Central memory CD8-positive, alpha-beta T cell (primary cell): ENCODE data around the gene PHACTR3.

Experiments used
- ATAC-seq: fragments of 150-1000 bp; cut with Tn5 transposase; replicated peaks from 2 replicates; pipeline ENCODE4 v1.10.0; 2022; ENCODE audit warnings: mild to moderate bottlenecking, moderate FRiP score, moderate number of reproducible peaks; ENCODE audit not compliant: poor library complexity, severe bottlenecking; ENCODE audit errors: extremely low read depth
- DNase-seq, 2 donors: peaks; one replicate each; pipeline ENCODE4 v3.0.0; 2021; ENCODE audit warnings: low spot score in 2 of 2
- H3K27ac Mint-ChIP-seq: one replicate; pipeline ENCODE4 v1.8.0; 2022; ENCODE audit warnings: low read depth, mild to moderate bottlenecking, moderate library complexity, mixed read lengths
- H3K27me3 Mint-ChIP-seq: one replicate; pipeline ENCODE4 v1.8.0; 2022; ENCODE audit warnings: mixed read lengths
- H3K36me3 Mint-ChIP-seq: one replicate; pipeline ENCODE4 v1.8.0; 2022; ENCODE audit warnings: mild to moderate bottlenecking, moderate library complexity, mixed read lengths; ENCODE audit not compliant: insufficient read depth
- H3K4me1 Mint-ChIP-seq: one replicate; pipeline ENCODE4 v1.8.0; 2022; ENCODE audit warnings: mixed read lengths
- H3K4me3 Mint-ChIP-seq: one replicate; pipeline ENCODE4 v1.8.0; 2022; ENCODE audit warnings: mild to moderate bottlenecking, moderate library complexity, mixed read lengths
- H3K9me3 Mint-ChIP-seq: one replicate; pipeline ENCODE4 v1.8.0; 2022; ENCODE audit warnings: mixed read lengths

The PHACTR3 gene

GRCh38 chr20:59623133-59623532 lies 18.8 kb downstream of the PHACTR3 start:
- Mint-ChIP-seq H3K9me3 (no peaks in the 10 kb centered on the region), H3K4me1 (no peaks in the 10 kb centered on the region), H3K36me3 (no peaks in the 10 kb centered on the region), H3K27me3 (peaks cover 56% of the 10 kb centered on the region), H3K4me3 (no peak overlapping the region), H3K27ac (no peak overlapping the region)
- no peak for ATAC-seq
- DNase-seq, result no peak

- Mint-ChIP-seq H3K4me1 (no peaks in the 10 kb centered on the region), H3K4me3 (no peak overlapping the region), H3K36me3 (no peaks in the 10 kb centered on the region), H3K27me3 (peaks cover 54% of the 10 kb centered on the region), H3K9me3 (no peaks in the 10 kb centered on the region), H3K27ac (no peak overlapping the region)
- no peak for DNase-seq
- no peak for ATAC-seq
Measured at GRCh38 chr20:59623583-59623982, 19.2 kb downstream of the PHACTR3 start.

- Mint-ChIP-seq H3K9me3 (no peaks in the 10 kb centered on the region), H3K27me3 (peaks cover 53% of the 10 kb centered on the region), H3K36me3 (no peaks in the 10 kb centered on the region), H3K27ac (no peak overlapping the region), H3K4me1 (no peaks in the 10 kb centered on the region), H3K4me3 (no peak overlapping the region)
- no peak for DNase-seq
- no peak for ATAC-seq
Measured at GRCh38 chr20:59624401-59624800, 20.1 kb downstream of the PHACTR3 start.

- Mint-ChIP-seq H3K36me3 (no peaks in the 10 kb centered on the region), H3K4me3 (no peak overlapping the region), H3K9me3 (no peaks in the 10 kb centered on the region), H3K27me3 (peaks cover 58% of the 10 kb centered on the region), H3K27ac (no peak overlapping the region), H3K4me1 (no peaks in the 10 kb centered on the region)
- no peak for DNase-seq
- ATAC-seq, result no peak
Measured at GRCh38 chr20:59625214-59625922, 21.0 kb downstream of the PHACTR3 start.

GRCh38 chr20:59627298-59627697 lies 23.0 kb downstream of the PHACTR3 start:
- H3K27ac Mint-ChIP-seq, result no peak overlapping the region
- H3K4me1 Mint-ChIP-seq, result no peaks in the 10 kb centered on the region
- H3K27me3 Mint-ChIP-seq, result peaks cover 53% of the 10 kb centered on the region
- ATAC-seq (no peak), DNase-seq (no peak)
- no peaks in the 10 kb centered on the region for H3K36me3 Mint-ChIP-seq
- no peak overlapping the region for H3K4me3 Mint-ChIP-seq
- no peaks in the 10 kb centered on the region for H3K9me3 Mint-ChIP-seq

- H3K27me3 Mint-ChIP-seq, result peaks cover 62% of the 10 kb centered on the region
- no peaks in the 10 kb centered on the region for H3K36me3 Mint-ChIP-seq
- H3K27ac Mint-ChIP-seq, result no peak overlapping the region
- ATAC-seq (no peak), DNase-seq (no peak)
- H3K4me1 Mint-ChIP-seq, result no peaks in the 10 kb centered on the region
- no peak overlapping the region for H3K4me3 Mint-ChIP-seq
- no peaks in the 10 kb centered on the region for H3K9me3 Mint-ChIP-seq
Measured at GRCh38 chr20:59628171-59628570, 23.8 kb downstream of the PHACTR3 start.

- no peaks in the 10 kb centered on the region for H3K4me1 Mint-ChIP-seq
- H3K27me3 Mint-ChIP-seq, result peaks cover 63% of the 10 kb centered on the region
- ATAC-seq, result no peak
- DNase-seq, result no peak
- no peaks in the 10 kb centered on the region for H3K36me3 Mint-ChIP-seq
- H3K4me3 Mint-ChIP-seq, result no peak overlapping the region
- no peak overlapping the region for H3K27ac Mint-ChIP-seq
- H3K9me3 Mint-ChIP-seq, result no peaks in the 10 kb centered on the region
Measured at GRCh38 chr20:59629141-59630045, 25.1 kb downstream of the PHACTR3 start.

- Mint-ChIP-seq H3K27ac (no peak overlapping the region), H3K36me3 (no peaks in the 10 kb centered on the region), H3K4me1 (no peaks in the 10 kb centered on the region), H3K9me3 (no peaks in the 10 kb centered on the region), H3K27me3 (peaks cover 62% of the 10 kb centered on the region), H3K4me3 (no peak overlapping the region)
- ATAC-seq (no peak), DNase-seq (no peak)
Measured at GRCh38 chr20:59630526-59630925, 26.2 kb downstream of the PHACTR3 start.

- no peak for DNase-seq
Measured at GRCh38 chr20:59631751-59632540, 27.6 kb downstream of the PHACTR3 start.

GRCh38 chr20:59632541-59633113 lies 28.3 kb downstream of the PHACTR3 start:
- Mint-ChIP-seq H3K4me3 (no peak overlapping the region), H3K9me3 (no peaks in the 10 kb centered on the region), H3K27ac (no peak overlapping the region), H3K4me1 (no peaks in the 10 kb centered on the region), H3K27me3 (peaks cover 46% of the 10 kb centered on the region), H3K36me3 (no peaks in the 10 kb centered on the region)
- no peak for ATAC-seq
- DNase-seq, result no peak

More at GRCh38 chr20:59631751-59632540, 27.6 kb downstream of the PHACTR3 start:
- Mint-ChIP-seq H3K27ac (no peak overlapping the region), H3K9me3 (no peaks in the 10 kb centered on the region), H3K4me3 (no peak overlapping the region), H3K27me3 (peaks cover 51% of the 10 kb centered on the region), H3K36me3 (no peaks in the 10 kb centered on the region), H3K4me1 (no peaks in the 10 kb centered on the region)
- ATAC-seq, result no peak

GRCh38 chr20:59633656-59634251 lies 29.4 kb downstream of the PHACTR3 start:
- ATAC-seq, result no peak
- H3K27ac Mint-ChIP-seq, result no peak overlapping the region
- no peaks in the 10 kb centered on the region for H3K4me1 Mint-ChIP-seq
- peaks cover 39% of the 10 kb centered on the region for H3K27me3 Mint-ChIP-seq
- DNase-seq, result no peak
- no peaks in the 10 kb centered on the region for H3K36me3 Mint-ChIP-seq
- no peaks in the 10 kb centered on the region for H3K9me3 Mint-ChIP-seq
- no peak overlapping the region for H3K4me3 Mint-ChIP-seq

- no peaks in the 10 kb centered on the region for H3K9me3 Mint-ChIP-seq
- ATAC-seq, result no peak
- H3K4me1 Mint-ChIP-seq, result no peaks in the 10 kb centered on the region
- peaks cover 31% of the 10 kb centered on the region for H3K27me3 Mint-ChIP-seq
- no peak overlapping the region for H3K27ac Mint-ChIP-seq
- no peak for DNase-seq
- H3K36me3 Mint-ChIP-seq, result no peaks in the 10 kb centered on the region
- H3K4me3 Mint-ChIP-seq, result no peak overlapping the region
Measured at GRCh38 chr20:59634435-59635005, 30.2 kb downstream of the PHACTR3 start.
